GM23248 (cell line): ENCODE results near the gene SAMD1. TPM values are rescaled to one million over a fixed set of nuclear protein-coding genes. Genes with fewer than 3 reads are reported as not detected.
A peak's percentile ranks its signal among the peaks of the same experiment; 100 is the strongest.

ENCODE experiments used
- DNase-seq: peaks from one replicate; pipeline ENCODE4 v3.0.0-alpha.2; 2015
- H2AFZ ChIP-seq: fragments of 200-600 bp; sonication (generic); 2 replicates; pipeline ENCODE4 v1.6.1; 2016; ENCODE audit warnings: antibody characterized with exemption
- H3F3A ChIP-seq: fragments of 200-600 bp; sonication (generic); 2 replicates; pipeline ENCODE4 v1.6.1; 2016; ENCODE audit warnings: mild to moderate bottlenecking, antibody characterized with exemption, mixed run types; ENCODE audit not compliant: insufficient read depth
- H3K27ac ChIP-seq: fragments of 200-600 bp; sonication (generic); 2 replicates; pipeline ENCODE4 v1.5.1; 2016; ENCODE audit warnings: mild to moderate bottlenecking
- H3K27me3 ChIP-seq: fragments of 200-600 bp; sonication (generic); replicated peaks from 2 replicates; pipeline ENCODE4 v1.6.1; 2016; ENCODE audit warnings: mild to moderate bottlenecking; ENCODE audit not compliant: insufficient read depth
- H3K36me3 ChIP-seq: fragments of 200-600 bp; sonication (generic); 2 replicates; pipeline ENCODE4 v1.6.1; 2016; ENCODE audit warnings: low read depth, mild to moderate bottlenecking
- H3K4me1 ChIP-seq: fragments of 200-600 bp; sonication (generic); 2 replicates; pipeline ENCODE4 v1.6.1; 2016; ENCODE audit warnings: mild to moderate bottlenecking; ENCODE audit not compliant: insufficient read depth
- H3K4me2 ChIP-seq: fragments of 200-600 bp; sonication (generic); one replicate; pipeline ENCODE4 v1.6.1; 2016; ENCODE audit warnings: mild to moderate bottlenecking; ENCODE audit not compliant: unreplicated experiment
- H3K4me3 ChIP-seq: fragments of 200-600 bp; sonication (generic); 2 replicates; pipeline ENCODE4 v1.5.1; 2016; ENCODE audit warnings: mild to moderate bottlenecking
- H3K79me2 ChIP-seq: fragments of 200-600 bp; sonication (generic); 2 replicates; pipeline ENCODE4 v1.6.1; 2016; ENCODE audit warnings: mild to moderate bottlenecking; ENCODE audit not compliant: insufficient read depth
- H3K9ac ChIP-seq: fragments of 200-600 bp; sonication (generic); 2 replicates; pipeline ENCODE4 v1.6.1; 2016; ENCODE audit warnings: mild to moderate bottlenecking
- H3K9me2 ChIP-seq: fragments of 200-600 bp; sonication (generic); 2 replicates; pipeline ENCODE4 v1.6.1; 2016; ENCODE audit warnings: mixed run types, mild to moderate bottlenecking, moderate library complexity; ENCODE audit not compliant: insufficient read depth
- H3K9me3 ChIP-seq: fragments of 200-600 bp; sonication (generic); one replicate; pipeline ENCODE4 v1.6.1; 2017; ENCODE audit warnings: low read depth
- H4K20me1 ChIP-seq: fragments of 200-600 bp; sonication (generic); 2 replicates; pipeline ENCODE4 v1.6.0; 2016; ENCODE audit not compliant: insufficient read depth
- EZH2 ChIP-seq: fragments of 200-600 bp; sonication (generic); IDR thresholded peaks from 2 replicates; pipeline ENCODE4 v1.6.1; 2018; ENCODE audit warnings: antibody characterized with exemption, mild to moderate bottlenecking; ENCODE audit not compliant: insufficient read depth, poor library complexity, severe bottlenecking
- EZH2phosphoT487 ChIP-seq: fragments of 200-600 bp; sonication (generic); IDR thresholded peaks from 2 replicates; pipeline ENCODE4 v1.6.1; 2018; ENCODE audit warnings: antibody characterized with exemption, moderate library complexity, mild to moderate bottlenecking, low read depth; ENCODE audit not compliant: insufficient read depth
- WGBS, 2 experiments: methylation state at CpG; one replicate each; pipeline ENCODE4 v1.1.6; 2015 to 2017; ENCODE audit warnings: low lambda C conversion rate in 2 of 2, low coverage in 1 of 2; ENCODE audit errors: missing lambda C conversion rate in 2 of 2; 5-methylcytosine and 5-hydroxymethylcytosine counted together
- in situ Hi-C: fragments of 300-500 bp; cut with MboI; formaldehyde crosslinking; loops from 2 replicates; pipeline ENCODE4 v1.15.0; 2020
- polyA plus RNA-seq: library from polyadenylated mRNA; unstranded; fragments of >200 nt; fragmentation: Nextera tagmentation; extraction: Ambion mirVana; gene quantifications from 2 replicates; pipeline ENCODE4 v1.2.1, GENCODE V29; 2016
- total RNA-seq: library from RNA; depleted of rRNA; stranded (reverse); fragments of >200 nt; shearing (Covaris generic); gene quantifications from 2 replicates; pipeline ENCODE4 v1.2.3, GENCODE V29; 2014

SAMD1 gene
- total and polyA plus RNA-seq, 2 experiments from 2014 or later, result 5.7 to 50.8 TPM

DNA sequence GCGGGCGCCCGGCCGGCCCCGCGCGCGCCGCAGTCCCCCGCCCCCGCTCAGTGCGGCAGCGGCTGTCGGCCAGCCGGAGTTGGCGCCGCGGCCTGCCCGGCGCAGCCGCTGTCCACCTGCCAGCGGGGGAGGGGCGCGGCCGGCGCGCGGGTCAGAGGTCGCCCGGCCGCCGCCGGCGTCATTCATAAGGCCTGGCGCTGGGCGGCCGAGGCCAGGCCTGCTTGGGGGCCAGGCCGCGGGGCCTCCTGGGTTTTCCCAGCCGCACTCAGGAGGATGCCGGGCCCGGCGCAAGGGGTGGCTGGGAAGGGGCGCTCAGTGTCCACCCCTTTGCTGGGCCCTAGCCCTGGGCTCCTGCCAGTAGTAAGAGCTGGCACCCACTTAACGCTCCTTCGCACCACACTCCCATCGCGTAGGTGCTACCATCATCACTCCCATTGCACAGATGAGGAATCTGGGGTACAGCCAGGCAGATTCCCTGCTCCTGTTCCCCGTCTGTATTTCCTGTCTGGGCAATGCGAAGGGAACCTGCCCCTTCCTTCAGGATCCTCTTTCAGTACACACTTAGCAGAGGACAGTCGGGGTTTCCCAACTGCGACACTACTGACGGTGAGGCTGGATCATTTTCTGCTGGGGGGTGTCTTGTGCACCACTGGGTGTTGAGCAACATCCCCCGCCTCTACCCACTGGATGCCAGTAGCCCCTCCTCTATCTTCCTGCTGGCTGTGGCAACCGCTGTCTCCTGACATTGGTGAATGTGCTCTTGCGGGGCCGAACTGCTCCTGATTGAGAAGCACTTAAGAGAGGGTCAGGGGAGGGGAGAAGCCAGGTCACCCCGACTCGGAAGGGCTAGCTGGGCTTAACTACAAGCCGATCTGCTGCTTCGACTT lies 27.9 kb upstream of the SAMD1 start:
- H3K4me3 ChIP-seq, result peak overlapping the region; percentile 74
- peaks cover 12% of the 10 kb centered on the region for H3F3A ChIP-seq
- H3K9ac ChIP-seq, result peak overlapping the region; percentile 87
- peak; percentile 87 for DNase-seq
- H3K36me3 ChIP-seq, result no peaks in the 10 kb centered on the region
- H3K9me2 ChIP-seq, result no peaks in the 10 kb centered on the region
- H3K9me3 ChIP-seq, result no peaks in the 10 kb centered on the region
- TF ChIP-seq EZH2phosphoT487 (no peak), EZH2 (no peak)
- H2AFZ ChIP-seq, result peak overlapping the region; percentile 83
- WGBS, 2 experiments, result 2 to 4% methylated on average over 26 to 38 of the region's 61 CpGs
- no peaks in the 10 kb centered on the region for H3K27me3 ChIP-seq
- H3K4me1 ChIP-seq, result peaks cover 29% of the 10 kb centered on the region
- peaks cover 39% of the 10 kb centered on the region for H3K79me2 ChIP-seq
- H3K27ac ChIP-seq, result peak overlapping the region; percentile 94
- no peaks in the 10 kb centered on the region for H4K20me1 ChIP-seq
- H3K4me2 ChIP-seq, result peak overlapping the region; percentile 61
- in situ Hi-C loops, result no loop called here

DNA sequence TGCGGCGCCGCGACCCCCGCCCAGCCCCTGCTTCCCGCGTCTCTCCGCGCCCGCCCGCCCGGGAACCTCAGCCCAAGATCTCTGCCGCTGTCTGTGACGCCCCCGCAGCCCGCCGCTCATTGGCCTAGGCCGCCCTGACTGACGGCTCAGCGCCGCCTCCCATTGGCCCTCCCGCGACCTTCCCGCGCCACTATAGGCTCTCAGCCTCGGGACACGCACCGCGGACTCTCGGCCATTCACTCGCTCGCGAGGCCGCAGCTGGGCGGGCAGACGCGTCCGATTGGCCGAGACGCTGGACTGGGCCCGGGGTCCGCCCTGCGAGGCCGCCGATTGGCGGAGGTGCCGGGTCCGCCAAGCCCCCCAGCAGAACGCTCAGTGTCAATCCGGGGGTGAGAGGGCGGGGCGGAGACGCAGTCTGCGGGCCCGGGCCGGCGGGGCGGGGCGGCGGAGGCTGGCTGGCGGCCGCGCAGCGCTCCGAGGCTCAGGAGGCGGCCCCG lies 27.2 kb upstream of the SAMD1 start, which contains the start of gene PRKACA:
Gene PRKACA, minus strand, starts transcription at position 95 of the 497 bp plus-strand sequence. CDS start 215 bp downstream, outside the sequence.
- H3K9me3 ChIP-seq, result no peaks in the 10 kb centered on the region
- H3K79me2 ChIP-seq, result peaks cover 46% of the 10 kb centered on the region
- peak within 1 kb of the TSS; percentile 94 for H3K4me2 ChIP-seq
- H3F3A ChIP-seq, result peaks cover 12% of the 10 kb centered on the region
- in situ Hi-C loops, result no loop called here
- H3K4me3 ChIP-seq, result peak within 1 kb of the TSS; percentile 93
- TF ChIP-seq EZH2phosphoT487, result no peak
- no peak for TF ChIP-seq EZH2
- no peaks in the 10 kb centered on the region for H4K20me1 ChIP-seq
- peak; percentile 100 for DNase-seq
- no peaks in the 10 kb centered on the region for H3K36me3 ChIP-seq
- peak within 1 kb of the TSS; percentile 83 for H2AFZ ChIP-seq
- peaks cover 36% of the 10 kb centered on the region for H3K4me1 ChIP-seq
- peak within 1 kb of the TSS; percentile 87 for H3K9ac ChIP-seq
- no peaks in the 10 kb centered on the region for H3K9me2 ChIP-seq
- no peaks in the 10 kb centered on the region for H3K27me3 ChIP-seq
- H3K27ac ChIP-seq, result peak within 1 kb of the TSS; percentile 94
- WGBS, 2 experiments, result 0 to 2% methylated on average over 31 to 61 of the region's 67 CpGs

DNA sequence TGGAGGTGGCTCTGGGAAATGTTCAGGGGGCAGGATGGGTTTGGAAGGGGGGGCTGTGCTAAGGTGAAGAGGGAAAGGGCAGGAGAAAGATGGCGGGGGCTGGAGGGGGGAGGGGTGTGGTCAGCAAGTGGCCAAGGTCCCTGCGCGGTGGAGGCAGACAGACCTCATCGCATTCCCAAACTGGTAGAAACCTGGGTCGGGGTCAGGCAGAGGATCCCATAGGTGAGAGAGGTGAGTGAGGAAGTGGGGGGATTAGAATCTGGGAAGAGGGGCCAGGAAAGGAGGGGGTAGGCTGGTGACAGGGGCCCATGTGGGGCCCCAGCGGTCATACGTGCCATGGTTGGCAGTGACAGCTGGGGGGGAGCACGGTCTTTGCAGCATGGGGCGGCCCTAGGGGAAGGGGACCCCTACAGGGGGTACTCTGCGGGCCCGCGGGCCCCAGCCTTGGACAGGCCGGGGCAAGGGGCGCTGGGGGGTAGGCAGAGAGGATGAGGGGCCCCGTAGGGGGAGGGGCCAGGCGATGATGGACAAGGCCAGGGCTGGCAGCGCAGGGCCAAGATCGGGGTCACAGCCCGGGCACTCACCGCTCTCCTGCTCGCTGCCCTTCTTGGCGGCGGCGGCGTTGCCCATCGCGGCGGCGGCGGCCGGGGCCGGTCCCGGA lies 26.5 kb upstream of the SAMD1 start:
- H4K20me1 ChIP-seq, result no peaks in the 10 kb centered on the region
- H3K36me3 ChIP-seq, result no peaks in the 10 kb centered on the region
- peaks cover 52% of the 10 kb centered on the region for H3K79me2 ChIP-seq
- no peak for TF ChIP-seq EZH2
- no peak for TF ChIP-seq EZH2phosphoT487
- no peaks in the 10 kb centered on the region for H3K9me2 ChIP-seq
- peak overlapping the region; percentile 86 for H3K9ac ChIP-seq
- 0 to 2% methylated on average over 2 to 31 of the region's 33 CpGs for WGBS, 2 experiments
- peak overlapping the region; percentile 94 for H3K4me2 ChIP-seq
- H3F3A ChIP-seq, result peaks cover 12% of the 10 kb centered on the region
- in situ Hi-C loops, result no loop called here
- H3K27ac ChIP-seq, result no peak overlapping the region
- H3K4me1 ChIP-seq, result peaks cover 40% of the 10 kb centered on the region
- H3K9me3 ChIP-seq, result no peaks in the 10 kb centered on the region
- H3K4me3 ChIP-seq, result peak overlapping the region; percentile 93
- H3K27me3 ChIP-seq, result no peaks in the 10 kb centered on the region
- peak overlapping the region; percentile 56; the same call in 1 of the 2 replicates for H2AFZ ChIP-seq
- peak; percentile 30 for DNase-seq

DNA sequence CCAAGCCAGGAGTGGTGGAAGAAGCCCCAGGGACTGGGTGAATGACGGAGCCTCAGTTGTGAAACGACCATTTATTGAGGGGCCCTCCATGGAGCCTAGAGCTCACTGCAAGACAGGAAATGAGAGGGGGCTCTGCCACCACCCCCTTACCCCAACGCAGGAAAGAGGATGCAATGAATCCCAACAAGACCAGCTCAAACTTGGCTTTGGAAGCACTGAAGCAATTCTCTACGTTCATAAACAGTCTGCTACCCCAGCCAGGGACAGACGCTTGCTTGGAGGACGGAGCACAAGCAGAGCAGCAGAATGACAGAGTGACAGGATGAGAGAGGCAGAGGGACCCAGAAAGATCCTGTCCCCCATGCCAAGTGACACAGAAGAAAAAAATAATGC lies 26.0 kb upstream of the SAMD1 start:
- Histone ChIP-seq H3K4me1 (peaks cover 40% of the 10 kb centered on the region), H3K4me3 (peak overlapping the region; percentile 93), H3K9me3 (no peaks in the 10 kb centered on the region), H3K9me2 (no peaks in the 10 kb centered on the region), H3K79me2 (peaks cover 57% of the 10 kb centered on the region), H2AFZ (0 out of 2 replicates have a peak overlapping the region, but pooled peaks have one; percentile 56), H3K9ac (peak overlapping the region; percentile 86), H3K4me2 (peak overlapping the region; percentile 94), H3K36me3 (no peaks in the 10 kb centered on the region), H4K20me1 (no peaks in the 10 kb centered on the region), H3F3A (peaks cover 12% of the 10 kb centered on the region), H3K27me3 (no peaks in the 10 kb centered on the region), H3K27ac (no peak overlapping the region)
- 1 to 3% methylated on average over 6 of the region's 6 CpGs for WGBS, 2 experiments
- TF ChIP-seq EZH2phosphoT487 (no peak), EZH2 (no peak)
- peak; percentile 29 for DNase-seq
- in situ Hi-C loops, result no loop called here
